KBM-7 (cell line): ENCODE results near the gene FNBP1L.
"Not testable (repeated sequence)": the region's sequence is repeated elsewhere in the genome, so short reads cannot be mapped to it uniquely, and the experiment has no call there.

Experiments used
- DNase-seq: peaks from one replicate; pipeline ENCODE4 v3.0.0-alpha.2; 2015
- in situ Hi-C: fragments of 300-500 bp; cut with MboI; formaldehyde crosslinking; loops from 2 replicates; pipeline ENCODE4 v1.14.3; 2020; ENCODE audit warnings: low sequenced_read_pairs, low pct_unique_long_range_greater_than_20kb, mixed read lengths

The FNBP1L gene

DNA sequence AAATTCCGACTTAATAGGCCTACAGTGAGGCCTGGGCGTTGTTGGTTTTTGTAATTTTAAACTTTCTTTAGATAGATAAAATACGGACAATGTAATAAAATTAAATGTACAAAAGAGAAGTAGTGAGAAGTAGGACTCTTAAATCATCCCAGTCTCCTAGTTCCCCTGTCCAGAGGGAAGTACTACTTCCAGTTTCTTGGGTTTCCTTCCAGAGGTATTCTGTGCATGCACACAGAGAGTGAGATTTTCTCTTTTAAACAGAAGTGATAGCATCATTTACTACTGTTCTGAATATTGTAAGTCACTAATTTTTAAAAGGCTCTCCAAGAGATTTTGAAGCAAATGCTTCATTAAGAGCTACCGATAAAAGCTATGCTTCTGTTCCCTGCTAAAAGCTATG lies 7.2 kb upstream of the FNBP1L start:
- in situ Hi-C loops: loop anchor here (25.0 kb wide), 2 partner anchors 172 to 397 kb away; no protein-coding TSS in a partner anchor

DNA sequence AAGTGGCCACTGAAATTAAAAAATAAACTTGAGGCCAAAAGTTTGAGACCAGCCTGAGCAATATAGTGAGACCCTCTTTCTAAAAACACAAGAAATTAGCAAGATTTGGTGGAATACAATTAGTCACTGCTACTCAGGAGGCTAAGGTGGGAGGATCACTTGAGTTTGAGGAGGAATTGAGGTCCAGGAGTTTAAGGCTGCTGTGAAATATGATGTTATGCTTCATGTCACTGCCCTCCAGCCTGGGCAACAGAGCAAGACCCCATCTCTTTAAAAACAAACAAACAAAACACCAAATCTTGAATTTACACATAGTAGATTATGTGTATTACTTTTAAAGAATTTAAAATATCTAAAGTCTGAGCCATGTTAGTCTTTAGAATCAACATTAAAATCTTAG lies 6.3 kb upstream of the FNBP1L start:
- in situ Hi-C loops: loop anchor here (25.0 kb wide), 2 partner anchors 171 to 396 kb away; no protein-coding TSS in a partner anchor
- DNase-seq: no peak

More for the DNA sequence above, 7.2 kb upstream of the FNBP1L start:
- DNase-seq: no peak

- in situ Hi-C loops: loop anchor here (25.0 kb wide), 2 partner anchors 170 to 395 kb away; no protein-coding TSS in a partner anchor
- no peak for DNase-seq
Measured at GRCh38 chr1:93442008-93442666, 5.8 kb upstream of the FNBP1L start.

- in situ Hi-C loops: loop anchor here (25.0 kb wide), 2 partner anchors 170 to 395 kb away; no protein-coding TSS in a partner anchor
- no peak for DNase-seq
Measured at GRCh38 chr1:93442741-93443140, 5.2 kb upstream of the FNBP1L start.

DNA sequence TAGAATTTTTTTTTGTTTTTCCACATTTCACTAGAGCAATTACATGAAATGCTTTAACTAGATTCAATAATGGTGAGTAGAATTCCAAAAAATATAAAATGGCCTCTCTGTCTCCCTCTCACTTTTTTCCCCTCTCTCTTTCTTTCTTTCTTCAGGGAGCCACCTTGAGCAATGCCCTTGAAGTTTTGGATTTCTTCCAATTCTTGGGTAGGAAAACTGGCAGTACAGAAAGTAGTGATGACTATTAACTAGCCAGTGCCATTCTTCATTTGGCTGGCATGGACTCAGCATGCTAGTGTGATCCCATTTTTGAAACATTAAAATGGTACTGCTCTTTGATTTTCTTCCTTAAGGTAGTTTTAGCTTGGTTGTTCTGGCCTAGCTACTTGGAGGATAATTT lies 4.5 kb upstream of the FNBP1L start:
- in situ Hi-C loops: loop anchor here (25.0 kb wide), 2 partner anchors 169 to 394 kb away; no protein-coding TSS in a partner anchor
- no peak for DNase-seq

DNA sequence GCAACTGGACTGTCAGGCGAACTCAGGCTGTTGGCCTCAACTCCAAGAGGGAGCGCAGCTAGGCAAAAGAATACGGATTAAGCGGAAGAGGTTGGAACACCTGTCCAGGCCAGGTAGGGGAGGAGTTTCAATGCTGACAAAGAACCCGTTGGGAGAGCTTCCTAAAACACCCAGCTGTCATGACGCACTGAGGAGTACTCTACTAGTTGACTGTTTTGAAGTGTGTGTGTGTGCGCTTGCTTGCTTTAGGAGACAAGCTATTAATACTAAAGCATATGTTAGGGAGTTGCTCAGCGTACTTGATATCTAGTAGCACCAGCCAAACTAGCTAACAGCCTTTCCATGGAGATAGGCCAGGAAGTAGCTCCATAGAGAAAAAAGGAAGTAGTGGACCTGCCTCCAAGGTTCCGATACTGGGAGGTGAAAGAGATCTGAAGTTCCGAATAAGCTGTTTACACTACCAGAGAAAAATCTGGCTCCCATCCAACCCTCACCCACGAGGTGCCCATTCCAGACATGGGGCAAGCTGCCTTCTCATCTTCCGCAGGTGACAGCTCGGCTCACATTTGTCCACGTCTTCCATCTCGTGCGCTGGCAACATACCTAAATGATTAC lies 974 bp upstream of the FNBP1L start:
- in situ Hi-C loops: loop anchor here (25.0 kb wide), 2 partner anchors 165 to 390 kb away; no protein-coding TSS in a partner anchor
- DNase-seq: peak; percentile 49

DNA sequence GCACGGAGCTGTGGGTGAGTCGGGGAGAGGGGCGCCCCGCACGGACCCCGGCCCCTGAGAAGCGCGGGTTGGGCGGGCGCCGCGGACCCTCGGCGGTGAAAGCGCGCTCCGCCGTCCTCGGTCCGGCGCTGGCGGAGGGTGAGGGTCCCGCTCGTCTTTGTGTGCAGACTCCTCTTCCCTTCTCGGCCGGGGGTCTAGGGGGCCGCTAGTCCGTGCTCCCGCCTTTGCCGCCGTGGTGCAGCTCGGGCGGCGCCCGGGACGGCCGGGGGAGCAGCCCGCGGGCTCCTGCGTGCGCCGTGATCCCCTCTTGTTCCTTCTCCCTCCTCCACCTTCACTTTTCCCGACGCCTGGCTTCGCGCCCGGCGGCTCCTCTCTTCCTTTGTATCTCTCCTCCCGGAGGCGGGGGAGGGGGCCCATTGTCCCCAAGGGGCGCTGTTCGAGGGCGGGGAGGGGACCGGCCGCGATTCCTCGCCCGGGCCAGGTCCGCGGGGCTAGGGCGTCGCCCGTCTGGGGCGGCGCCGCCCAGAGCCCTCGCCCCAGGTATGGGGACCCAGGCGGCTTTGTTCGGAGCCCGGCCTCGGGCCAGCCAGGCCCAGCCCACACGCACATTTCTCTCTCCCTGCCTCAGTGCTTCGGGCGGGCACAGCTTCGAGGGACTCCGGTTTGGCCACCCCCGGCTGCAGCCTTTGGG lies 519 bp downstream of the FNBP1L start:
- DNase-seq: no peak
- in situ Hi-C loops: loop anchor here (25.0 kb wide), 2 partner anchors 164 to 389 kb away; no protein-coding TSS in a partner anchor

- in situ Hi-C loops: loop anchor here (25.0 kb wide), 2 partner anchors 163 to 388 kb away; no protein-coding TSS in a partner anchor
- peak; percentile 30 for DNase-seq
Measured at GRCh38 chr1:93448983-93449804, 1.3 kb downstream of the FNBP1L start.

DNA sequence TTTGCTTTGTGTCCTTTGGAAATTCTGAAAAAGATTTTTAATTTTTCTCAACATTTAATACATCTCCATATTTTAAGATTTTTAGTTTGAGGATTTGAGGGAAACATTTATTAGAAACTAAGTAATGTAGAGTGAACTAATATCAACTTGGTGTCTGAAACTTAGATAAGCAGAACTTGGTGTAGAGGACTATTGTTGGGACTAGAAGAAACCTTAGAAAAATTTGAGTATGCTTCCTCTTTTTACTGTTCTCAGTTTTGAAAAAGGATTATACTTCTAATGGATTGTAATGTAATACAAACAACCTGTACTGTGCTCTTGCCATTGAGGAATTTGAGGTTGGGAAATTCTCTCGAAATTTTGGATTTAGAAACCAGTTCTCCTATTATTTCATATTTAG lies 2.4 kb downstream of the FNBP1L start:
- peak; percentile 55 for DNase-seq
- in situ Hi-C loops: no loop called here

DNA sequence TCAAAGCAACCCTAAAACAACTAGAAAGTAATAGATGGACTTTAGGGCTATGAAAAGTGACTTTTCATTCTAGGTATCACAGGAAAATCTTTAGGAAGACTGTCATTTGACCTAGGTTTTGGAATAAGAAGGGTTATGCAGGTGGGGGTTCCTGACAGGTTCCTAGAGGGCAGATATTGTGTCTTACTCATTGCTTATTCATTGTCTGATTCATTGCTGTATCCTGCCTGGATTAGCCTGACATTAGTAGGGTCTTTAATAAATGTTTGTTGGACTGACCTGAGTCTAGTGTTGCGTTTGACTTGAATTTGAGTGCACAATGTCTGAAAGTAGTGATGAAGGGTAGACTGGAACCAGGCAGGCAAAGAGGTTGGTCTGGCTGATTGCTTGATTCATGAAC lies 6.0 kb downstream of the FNBP1L start:
- in situ Hi-C loops: no loop called here
- DNase-seq: no peak

DNA sequence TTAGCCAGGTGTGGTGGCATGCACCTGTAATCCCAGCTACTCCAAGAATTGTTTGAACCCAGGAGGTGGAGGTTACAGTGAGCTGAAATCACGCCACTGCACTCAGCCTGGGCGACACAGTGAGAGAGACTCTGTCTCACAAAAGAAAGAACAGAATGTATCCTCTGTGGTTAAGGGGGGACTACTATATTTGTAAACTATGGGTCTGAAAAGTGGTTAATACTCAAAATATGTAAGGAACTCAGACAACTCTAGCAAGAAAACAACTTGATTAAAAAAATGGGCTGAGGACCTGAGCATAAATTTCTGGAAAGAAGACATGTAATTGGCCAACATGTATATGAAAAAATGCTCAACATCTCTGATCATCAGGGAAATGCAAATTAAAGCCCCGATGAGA lies 11.2 kb downstream of the FNBP1L start:
- in situ Hi-C loops: no loop called here
- no peak for DNase-seq

DNA sequence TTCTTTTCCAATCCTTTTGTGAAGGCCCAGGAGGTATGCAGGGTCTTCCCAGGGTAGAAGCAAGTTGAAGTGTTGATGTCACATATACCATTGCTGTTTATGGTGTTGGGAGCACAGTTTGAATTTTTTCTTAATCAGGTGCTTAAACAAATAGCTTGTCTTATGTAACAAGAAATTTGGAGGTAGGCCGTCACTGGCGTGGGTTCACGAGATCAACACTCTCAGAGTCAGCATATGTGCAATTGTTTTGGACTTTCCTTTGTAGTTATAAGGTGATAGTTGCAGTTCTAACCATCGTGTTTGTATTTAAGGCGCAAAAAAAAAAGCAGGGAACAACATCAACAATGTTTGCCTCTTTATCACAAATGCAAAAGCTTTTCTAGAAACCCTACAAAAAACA lies 13.3 kb downstream of the FNBP1L start:
- DNase-seq: no peak
- in situ Hi-C loops: no loop called here

DNA sequence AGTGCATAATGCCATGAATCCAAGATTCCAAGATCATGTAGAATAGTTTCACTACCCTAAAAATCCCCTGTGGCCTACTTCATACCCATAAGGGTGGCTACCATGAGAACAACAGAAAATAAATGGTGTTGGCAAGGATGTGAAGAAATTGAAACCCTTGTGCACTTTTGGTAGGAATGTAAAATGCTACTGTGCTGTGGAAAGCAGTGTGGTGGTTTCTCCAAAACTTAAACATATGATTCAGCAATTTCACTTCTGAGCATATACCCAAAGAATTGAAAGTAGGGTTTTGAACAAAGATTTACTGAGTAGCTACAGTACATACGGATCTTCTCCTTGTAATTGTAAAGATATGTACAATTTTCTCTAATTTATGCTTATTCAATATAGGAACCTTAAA lies 16.0 kb downstream of the FNBP1L start:
- in situ Hi-C loops: no loop called here
- DNase-seq: no peak

GRCh38 chr1:93465371-93466082 lies 17.6 kb downstream of the FNBP1L start:
- DNase-seq, in situ Hi-C loops: not testable (repeated sequence)

- DNase-seq: no peak
- in situ Hi-C loops: no loop called here
Measured at GRCh38 chr1:93467606-93468005, 19.7 kb downstream of the FNBP1L start.

DNA sequence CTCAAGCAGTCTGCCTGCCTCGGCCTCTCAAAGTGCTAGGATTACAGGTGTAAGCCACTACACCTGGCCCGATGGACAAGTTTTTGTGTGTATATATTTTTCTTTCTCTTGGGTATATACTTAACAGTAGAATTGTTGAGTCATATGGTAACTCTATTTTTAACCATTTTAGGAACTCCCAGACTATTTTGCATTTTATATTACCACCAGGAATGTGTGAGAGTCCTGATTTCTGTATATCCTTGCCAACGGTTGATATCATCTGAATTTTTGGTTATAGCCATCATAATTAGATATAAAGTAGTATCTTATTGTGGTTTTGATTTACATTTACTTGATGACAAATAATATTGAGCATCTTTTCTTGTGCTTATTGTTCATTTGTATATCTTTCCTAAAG lies 20.7 kb downstream of the FNBP1L start:
- no peak for DNase-seq
- in situ Hi-C loops: no loop called here

GRCh38 chr1:93469223-93469622 lies 21.3 kb downstream of the FNBP1L start:
- in situ Hi-C loops: not testable (repeated sequence)

GRCh38 chr1:93471284-93471683 lies 23.4 kb downstream of the FNBP1L start:
- in situ Hi-C loops: no loop called here
- DNase-seq: no peak

More at GRCh38 chr1:93469223-93469622, 21.3 kb downstream of the FNBP1L start:
- not testable (repeated sequence) for DNase-seq
